Stomach (tissue), 4 donors: ENCODE data around the gene RELN.
"Not testable (repeated sequence)": the region's sequence is repeated elsewhere in the genome, so short reads cannot be mapped to it uniquely, and the experiment has no call there.

Experiments
- CTCF ChIP-seq, 7 experiments: fragments of 450-650 bp in 4 of 7; fragments of 200-600 bp in 3 of 7; sonication (generic) in 3 of 7; IDR thresholded peaks; one replicate each; pipeline ENCODE4 v1.5.1; 2016 to 2019; ENCODE audit warnings: antibody characterized with exemption in 7 of 7, control low read depth in 2 of 7, mild to moderate bottlenecking in 1 of 7
- EP300 ChIP-seq: sonication (generic); formaldehyde crosslinking; IDR thresholded peaks from one replicate; pipeline ENCODE4 v1.6.1; 2017; ENCODE audit warnings: antibody characterized with exemption
- POLR2A ChIP-seq, 4 donors: fragments of 450-650 bp; IDR thresholded peaks; one replicate each; pipeline ENCODE4 v1.6.1; 2016; ENCODE audit warnings: antibody characterized with exemption in 4 of 4, control low read depth in 2 of 4, mild to moderate bottlenecking in 1 of 4, moderate library complexity in 1 of 4
- POLR2AphosphoS5 ChIP-seq, 3 donors: sonication (generic); formaldehyde crosslinking; IDR thresholded peaks; one replicate each; pipeline ENCODE4 v1.6.1; 2016; ENCODE audit warnings: antibody characterized with exemption in 3 of 3

- TF ChIP-seq CTCF (IDR thresholded peaks at IDR 0.05); POLR2A (IDR thresholded peaks at IDR 0.05); POLR2AphosphoS5 (IDR thresholded peaks at IDR 0.05); EP300: not testable (repeated sequence)
Observed at GRCh38 chr7:103911015-103911414, 78.4 kb downstream of the RELN start.
